Karpas-422 (cell line): ENCODE data around the gene MAP9. TPM values are rescaled to one million over a fixed set of nuclear protein-coding genes. Genes with fewer than 3 reads are reported as not detected.

Source experiments
- DNase-seq: peaks from one replicate; pipeline ENCODE4 v3.0.0-alpha.2; 2015
- H2AFZ ChIP-seq: fragments of 200-600 bp; sonication (generic); 2 replicates; pipeline ENCODE4 v1.6.1; 2014; ENCODE audit warnings: antibody characterized with exemption, low read length, mixed read lengths
- H3K27ac ChIP-seq: fragments of 200-600 bp; sonication (generic); 2 replicates; pipeline ENCODE4 v1.5.1; 2014; ENCODE audit warnings: mild to moderate bottlenecking, low read length, moderate library complexity
- H3K27me3 ChIP-seq: fragments of 200-600 bp; sonication (generic); 2 replicates; pipeline ENCODE4 v1.6.1; 2014; ENCODE audit warnings: low read length, mixed read lengths
- H3K36me3 ChIP-seq: fragments of 200-600 bp; sonication (generic); 2 replicates; pipeline ENCODE4 v1.6.1; 2014; ENCODE audit warnings: low read length, mixed read lengths; ENCODE audit not compliant: insufficient read depth
- H3K4me1 ChIP-seq: fragments of 200-600 bp; sonication (generic); 2 replicates; pipeline ENCODE4 v1.6.1; 2014; ENCODE audit warnings: mild to moderate bottlenecking, low read length, mixed read lengths
- H3K4me2 ChIP-seq: fragments of 200-600 bp; sonication (generic); 2 replicates; pipeline ENCODE4 v1.6.1; 2014; ENCODE audit warnings: low read length, low read depth, mild to moderate bottlenecking; ENCODE audit not compliant: poor library complexity, severe bottlenecking
- H3K4me3 ChIP-seq: fragments of 200-600 bp; sonication (generic); 2 replicates; pipeline ENCODE4 v1.5.1; 2014; ENCODE audit warnings: mild to moderate bottlenecking, antibody characterized with exemption, low read length, mixed read lengths
- H3K79me2 ChIP-seq: fragments of 200-600 bp; sonication (generic); 2 replicates; pipeline ENCODE4 v1.6.1; 2014; ENCODE audit warnings: mild to moderate bottlenecking, low read length, mixed read lengths
- H3K9ac ChIP-seq: fragments of 200-600 bp; sonication (generic); 2 replicates; pipeline ENCODE4 v1.6.0; 2014; ENCODE audit warnings: low read length
- H3K9me2 ChIP-seq: fragments of 200-600 bp; sonication (generic), shearing (Covaris generic); replicated peaks from 2 replicates; pipeline ENCODE4 v1.6.0; 2014; ENCODE audit warnings: mild to moderate bottlenecking, low read length, moderate library complexity; ENCODE audit not compliant: insufficient read depth
- H3K9me3 ChIP-seq: fragments of 300-700, 200-600 bp; sonication (generic); 2 replicates; pipeline ENCODE4 v1.6.1; 2014; ENCODE audit warnings: low read length, mixed read lengths
- H4K20me1 ChIP-seq: fragments of 200-600 bp; sonication (generic); 2 replicates; pipeline ENCODE4 v1.6.1; 2014; ENCODE audit warnings: mild to moderate bottlenecking, antibody characterized with exemption, low read length, low read depth; ENCODE audit not compliant: insufficient read depth
- total RNA-seq: library from RNA; depleted of rRNA; stranded (reverse); fragments of >200 nt; shearing (Covaris generic); gene quantifications from 2 replicates; pipeline ENCODE4 v1.2.3, GENCODE V29; 2014; ENCODE audit warnings: low replicate concordance

The MAP9 gene
- total RNA-seq, 1 experiment from 2014 or later: 57.4 TPM

DNA sequence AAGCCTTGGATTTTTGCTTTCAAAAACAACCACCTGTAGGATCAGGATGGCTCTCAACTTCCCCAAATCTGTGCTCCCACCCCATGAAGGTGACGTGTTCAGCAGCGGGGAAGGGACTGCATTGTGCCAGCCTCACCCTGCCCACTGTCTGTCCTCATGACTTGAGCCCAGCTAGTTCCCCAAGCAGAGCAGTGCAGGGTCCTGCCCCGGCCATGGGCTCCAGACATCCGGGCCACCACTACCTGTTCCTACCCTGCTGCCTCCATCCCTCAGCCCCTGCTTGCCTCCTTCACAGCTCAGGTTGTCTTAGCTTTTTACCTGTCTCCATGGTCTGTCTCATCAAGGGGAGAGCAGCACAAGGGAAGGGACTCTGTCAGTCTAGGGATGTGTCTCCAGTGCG lies 11.4 kb upstream of the MAP9 start:
- H3K9ac ChIP-seq: no peak overlapping the region
- no peaks in the 10 kb centered on the region for H3K79me2 ChIP-seq
- no peaks in the 10 kb centered on the region for H4K20me1 ChIP-seq
- H3K4me2 ChIP-seq: no peak overlapping the region
- H3K9me3 ChIP-seq: no peaks in the 10 kb centered on the region
- no peak for DNase-seq
- H3K9me2 ChIP-seq: no peaks in the 10 kb centered on the region
- no peak overlapping the region for H3K27ac ChIP-seq
- H3K4me3 ChIP-seq: no peak overlapping the region
- H3K4me1 ChIP-seq: peaks cover 12% of the 10 kb centered on the region
- H3K27me3 ChIP-seq: no peaks in the 10 kb centered on the region; the same call in 1 of the 2 replicates
- no peak overlapping the region; the same call in 1 of the 2 replicates for H2AFZ ChIP-seq
- H3K36me3 ChIP-seq: no peaks in the 10 kb centered on the region

- Histone ChIP-seq H3K4me1 (peaks cover 8% of the 10 kb centered on the region), H3K9ac (no peak overlapping the region), H3K79me2 (no peaks in the 10 kb centered on the region), H2AFZ (no peak overlapping the region), H3K4me2 (no peak overlapping the region), H3K36me3 (no peaks in the 10 kb centered on the region), H3K27me3 (no peaks in the 10 kb centered on the region; the same call in 1 of the 2 replicates), H3K9me3 (no peaks in the 10 kb centered on the region), H3K27ac (no peak overlapping the region), H4K20me1 (no peaks in the 10 kb centered on the region), H3K9me2 (no peaks in the 10 kb centered on the region), H3K4me3 (no peak overlapping the region)
- no peak for DNase-seq
These were observed 6.8 kb upstream of the MAP9 start for GRCh38 chr4:155383541-155383940.

- H4K20me1 ChIP-seq: no peaks in the 10 kb centered on the region
- H3K9me3 ChIP-seq: no peaks in the 10 kb centered on the region
- no peak for DNase-seq
- H3K9ac ChIP-seq: no peak overlapping the region
- H3K4me3 ChIP-seq: peak overlapping the region; percentile 45
- H3K4me1 ChIP-seq: peaks cover 30% of the 10 kb centered on the region
- no peaks in the 10 kb centered on the region for H3K27me3 ChIP-seq
- peak overlapping the region; percentile 47 for H3K4me2 ChIP-seq
- no peaks in the 10 kb centered on the region for H3K9me2 ChIP-seq
- H3K79me2 ChIP-seq: peaks cover 38% of the 10 kb centered on the region
- H2AFZ ChIP-seq: peak overlapping the region; percentile 94
- H3K27ac ChIP-seq: no peak overlapping the region
- peaks cover 22% of the 10 kb centered on the region; the same call in 1 of the 2 replicates for H3K36me3 ChIP-seq
These were observed 511 bp upstream of the MAP9 start for GRCh38 chr4:155377276-155377675.

GRCh38 chr4:155371432-155372043 lies 5.2 kb downstream of the MAP9 start:
- Histone ChIP-seq H3K4me3 (no peak overlapping the region), H3K9me2 (no peaks in the 10 kb centered on the region), H3K4me2 (peak overlapping the region; percentile 0), H3K27me3 (no peaks in the 10 kb centered on the region), H3K4me1 (peaks cover 32% of the 10 kb centered on the region), H3K79me2 (peaks cover 81% of the 10 kb centered on the region), H2AFZ (no peak overlapping the region), H3K9me3 (no peaks in the 10 kb centered on the region), H3K36me3 (peaks cover 60% of the 10 kb centered on the region), H3K9ac (no peak overlapping the region), H3K27ac (no peak overlapping the region), H4K20me1 (no peaks in the 10 kb centered on the region)
- DNase-seq: peak; percentile 85

DNA sequence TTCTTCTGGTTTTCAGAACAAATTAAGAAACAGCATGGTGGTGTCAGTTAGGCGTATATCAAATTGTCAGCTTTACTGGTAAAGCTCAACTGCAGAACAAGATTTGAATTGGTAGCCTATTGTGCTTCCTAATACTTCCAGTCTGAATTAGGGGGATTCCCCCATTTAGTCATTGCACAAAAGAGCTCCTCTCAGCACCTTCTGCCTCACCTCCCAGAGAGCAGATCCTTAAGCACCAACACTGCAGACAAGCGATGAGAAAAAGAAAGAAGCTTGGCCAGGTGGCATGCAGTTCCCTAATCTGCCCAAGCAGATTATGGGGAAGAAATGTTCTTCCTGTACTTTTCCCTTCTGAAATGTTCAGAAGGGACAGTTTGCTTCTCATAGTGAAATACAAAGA lies 9.2 kb downstream of the MAP9 start:
- no peaks in the 10 kb centered on the region for H4K20me1 ChIP-seq
- no peak overlapping the region for H3K27ac ChIP-seq
- peaks cover 74% of the 10 kb centered on the region for H3K79me2 ChIP-seq
- H3K4me2 ChIP-seq: no peak overlapping the region
- peaks cover 10% of the 10 kb centered on the region for H3K4me1 ChIP-seq
- H3K27me3 ChIP-seq: no peaks in the 10 kb centered on the region
- peaks cover 69% of the 10 kb centered on the region for H3K36me3 ChIP-seq
- no peaks in the 10 kb centered on the region for H3K9me2 ChIP-seq
- no peak overlapping the region for H3K4me3 ChIP-seq
- H3K9ac ChIP-seq: no peak overlapping the region
- H3K9me3 ChIP-seq: no peaks in the 10 kb centered on the region
- no peak for DNase-seq
- no peak overlapping the region for H2AFZ ChIP-seq

DNA sequence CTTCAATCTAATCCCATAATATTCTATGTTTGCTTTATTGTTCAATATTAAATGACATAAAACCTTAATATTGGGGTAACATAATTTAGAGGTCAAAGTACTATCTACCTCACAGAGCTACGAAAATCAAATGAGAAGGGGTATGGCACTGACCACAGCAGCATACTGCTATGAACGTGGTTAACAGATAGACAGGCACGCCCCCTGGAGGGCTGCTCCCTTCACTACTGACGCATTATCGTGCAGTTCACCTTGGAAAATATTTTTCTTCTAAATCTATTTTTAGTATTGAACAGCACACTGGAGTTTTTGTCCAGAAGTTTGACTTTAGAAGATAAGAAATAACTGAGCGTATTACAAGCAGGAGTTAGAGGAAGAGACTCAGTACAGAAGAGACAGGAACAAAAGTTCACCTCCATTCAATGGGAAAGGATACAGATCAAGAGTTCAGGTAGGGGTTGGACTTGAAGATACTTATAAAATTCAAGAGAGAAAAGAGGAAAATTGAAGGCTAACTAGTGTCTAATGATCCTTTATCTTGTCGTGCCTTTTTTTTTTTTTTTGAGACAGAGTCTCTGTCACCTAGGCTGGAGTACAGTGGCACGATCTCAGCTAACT lies 22.7 kb downstream of the MAP9 start:
- no peak overlapping the region for H3K9ac ChIP-seq
- no peak overlapping the region for H3K4me3 ChIP-seq
- no peak overlapping the region for H3K4me2 ChIP-seq
- H3K9me3 ChIP-seq: no peaks in the 10 kb centered on the region
- no peaks in the 10 kb centered on the region for H4K20me1 ChIP-seq
- H3K79me2 ChIP-seq: peaks cover 18% of the 10 kb centered on the region
- no peaks in the 10 kb centered on the region for H3K9me2 ChIP-seq
- peak; percentile 89 for DNase-seq
- no peaks in the 10 kb centered on the region for H3K27me3 ChIP-seq
- H3K4me1 ChIP-seq: no peaks in the 10 kb centered on the region; the same call in 1 of the 2 replicates
- no peak overlapping the region for H3K27ac ChIP-seq
- no peak overlapping the region for H2AFZ ChIP-seq
- peaks cover 75% of the 10 kb centered on the region for H3K36me3 ChIP-seq

DNA sequence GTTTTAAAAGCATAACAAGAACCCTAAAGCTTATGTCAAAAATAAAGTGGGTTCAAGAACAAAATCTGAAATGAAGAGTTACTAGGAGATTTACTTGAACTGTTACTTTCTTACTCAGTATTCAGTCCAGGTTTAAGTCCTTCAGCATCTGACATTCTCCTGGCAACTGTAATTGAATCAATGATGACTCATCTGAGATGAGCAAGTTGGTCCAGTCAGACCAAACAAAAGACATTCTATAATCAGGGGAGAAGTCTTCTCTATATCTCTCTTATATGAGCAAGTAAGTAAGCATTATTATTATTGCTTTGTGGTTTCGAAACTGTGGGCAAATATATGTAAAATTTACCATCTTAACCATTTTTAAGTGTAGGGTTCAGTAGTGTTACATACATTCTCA lies 34.6 kb downstream of the MAP9 start:
- no peak for DNase-seq
- Histone ChIP-seq H3K79me2 (no peaks in the 10 kb centered on the region), H3K27ac (no peak overlapping the region), H4K20me1 (no peaks in the 10 kb centered on the region; the same call in 1 of the 2 replicates), H3K9me2 (no peaks in the 10 kb centered on the region), H3K9ac (no peak overlapping the region), H3K9me3 (no peaks in the 10 kb centered on the region), H3K36me3 (peaks cover 42% of the 10 kb centered on the region), H3K27me3 (no peaks in the 10 kb centered on the region), H3K4me1 (no peaks in the 10 kb centered on the region), H3K4me3 (no peak overlapping the region), H3K4me2 (no peak overlapping the region), H2AFZ (no peak overlapping the region)

DNA sequence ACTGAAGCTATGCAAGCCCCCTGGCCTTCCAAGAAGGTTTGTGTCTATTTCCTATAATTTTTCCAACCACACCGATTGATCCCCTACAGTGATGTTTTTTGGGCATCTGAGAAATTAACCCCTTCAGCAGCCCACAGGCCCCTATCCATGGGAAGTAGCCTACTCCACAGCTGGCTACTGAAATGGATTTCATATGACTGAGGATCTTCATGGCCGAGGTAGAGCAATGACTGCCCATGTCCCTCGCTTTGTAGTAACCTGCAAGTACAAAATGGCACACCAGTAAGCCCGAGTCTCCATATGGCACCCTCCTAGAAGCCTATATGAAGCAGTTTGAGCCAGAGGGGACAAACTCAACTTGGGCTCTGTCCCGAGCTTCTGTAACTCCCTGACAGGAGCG lies 36.8 kb downstream of the MAP9 start:
- Histone ChIP-seq H3K9me2 (no peaks in the 10 kb centered on the region), H3K4me3 (no peak overlapping the region), H3K4me1 (no peaks in the 10 kb centered on the region), H3K27ac (no peak overlapping the region), H3K79me2 (no peaks in the 10 kb centered on the region), H3K36me3 (peaks cover 21% of the 10 kb centered on the region), H3K27me3 (no peaks in the 10 kb centered on the region), H4K20me1 (no peaks in the 10 kb centered on the region; the same call in 1 of the 2 replicates), H3K4me2 (no peak overlapping the region), H3K9ac (no peak overlapping the region), H2AFZ (no peak overlapping the region), H3K9me3 (no peaks in the 10 kb centered on the region)
- peak; percentile 46 for DNase-seq
